Effector memory CD8-positive, alpha-beta T cell (primary cell): ENCODE results near the gene RUNX1.
"Not testable (repeated sequence)": the region's sequence is repeated elsewhere in the genome, so short reads cannot be mapped to it uniquely, and the experiment has no call there.

Source experiments
- ATAC-seq: fragments of 150-1000 bp; cut with Tn5 transposase; replicated peaks from 2 replicates; pipeline ENCODE4 v1.10.0; 2021; ENCODE audit warnings: mild to moderate bottlenecking, moderate library complexity
- DNase-seq, 3 experiments: peaks; one replicate each; pipeline ENCODE4 v3.0.0; 2021
- H3K27ac Mint-ChIP-seq, 2 donors: one replicate each; pipeline ENCODE4 v1.8.0; 2022; ENCODE audit warnings: mild to moderate bottlenecking in 2 of 2, mixed read lengths in 2 of 2, moderate library complexity in 2 of 2
- H3K27me3 Mint-ChIP-seq, 2 donors: one replicate each; pipeline ENCODE4 v1.8.0; 2022; ENCODE audit warnings: mixed read lengths in 2 of 2
- H3K36me3 Mint-ChIP-seq: one replicate; pipeline ENCODE4 v1.8.0; 2022; ENCODE audit warnings: mild to moderate bottlenecking, moderate library complexity, mixed read lengths; ENCODE audit not compliant: insufficient read depth
- H3K4me1 Mint-ChIP-seq, 2 donors: one replicate each; pipeline ENCODE4 v1.8.0; 2022; ENCODE audit warnings: low read depth in 2 of 2, mixed read lengths in 2 of 2
- H3K4me3 Mint-ChIP-seq, 2 donors: one replicate each; pipeline ENCODE4 v1.8.0; 2022; ENCODE audit warnings: mild to moderate bottlenecking in 2 of 2, mixed read lengths in 2 of 2, moderate library complexity in 2 of 2
- H3K9me3 Mint-ChIP-seq, 2 donors: one replicate each; pipeline ENCODE4 v1.8.0; 2022; ENCODE audit warnings: mixed read lengths in 2 of 2

RUNX1 gene

GRCh38 chr21:34970566-34970965 lies 78.5 kb downstream of the RUNX1 start:
- no peaks in the 10 kb centered on the region for H3K9me3 Mint-ChIP-seq
- peaks cover 25% of the 10 kb centered on the region for H3K36me3 Mint-ChIP-seq
- peak overlapping the region in 1 of 2 donors; percentile 2 for H3K4me3 Mint-ChIP-seq
- peak overlapping the region in 1 of 2 donors; percentile 10 for H3K27ac Mint-ChIP-seq
- peaks cover 79 to 90% of the 10 kb centered on the region in 2 donors for H3K4me1 Mint-ChIP-seq
- ATAC-seq (no peak), DNase-seq (no peak)
- H3K27me3 Mint-ChIP-seq: no peaks in the 10 kb centered on the region

- H3K27ac Mint-ChIP-seq: peak overlapping the region in 1 of 2 donors; percentile 10
Measured at GRCh38 chr21:34970167-34970500, 79.0 kb downstream of the RUNX1 start.

GRCh38 chr21:34969423-34970166 lies 79.5 kb downstream of the RUNX1 start:
- peaks cover 22% of the 10 kb centered on the region for H3K36me3 Mint-ChIP-seq
- peak overlapping the region; percentile 16 to 85 for H3K27ac Mint-ChIP-seq
- ATAC-seq: no peak
- no peaks in the 10 kb centered on the region for H3K9me3 Mint-ChIP-seq
- DNase-seq: no peak
- no peaks in the 10 kb centered on the region for H3K27me3 Mint-ChIP-seq
- peak overlapping the region; percentile 58 to 66 for H3K4me3 Mint-ChIP-seq
- H3K4me1 Mint-ChIP-seq: peaks cover 82 to 90% of the 10 kb centered on the region in 2 donors

More at GRCh38 chr21:34970167-34970500, 79.0 kb downstream of the RUNX1 start:
- H3K36me3 Mint-ChIP-seq: peaks cover 25% of the 10 kb centered on the region
- DNase-seq: no peak
- peak overlapping the region in 1 of 2 donors; percentile 66 for H3K4me3 Mint-ChIP-seq
- no peaks in the 10 kb centered on the region for H3K27me3 Mint-ChIP-seq
- H3K4me1 Mint-ChIP-seq: peaks cover 79 to 90% of the 10 kb centered on the region in 2 donors
- H3K9me3 Mint-ChIP-seq: no peaks in the 10 kb centered on the region
- ATAC-seq: no peak

- Mint-ChIP-seq H3K27me3 (no peaks in the 10 kb centered on the region), H3K4me1 (peaks cover 83 to 88% of the 10 kb centered on the region in 2 donors), H3K9me3 (no peaks in the 10 kb centered on the region), H3K27ac (peak overlapping the region; percentile 16 to 85), H3K4me3 (peak overlapping the region; percentile 58 to 66), H3K36me3 (peaks cover 22% of the 10 kb centered on the region)
- DNase-seq (no peak), ATAC-seq (peak; percentile 29)
Measured at GRCh38 chr21:34968414-34969333, 80.4 kb downstream of the RUNX1 start.

- peak overlapping the region; percentile 16 to 85 for H3K27ac Mint-ChIP-seq
- ATAC-seq (peak; percentile 61), DNase-seq (no peak)
- no peaks in the 10 kb centered on the region for H3K27me3 Mint-ChIP-seq
- H3K4me3 Mint-ChIP-seq: peak overlapping the region; percentile 46 to 58
- H3K9me3 Mint-ChIP-seq: no peaks in the 10 kb centered on the region
- peaks cover 22% of the 10 kb centered on the region for H3K36me3 Mint-ChIP-seq
- peaks cover 81 to 85% of the 10 kb centered on the region in 2 donors for H3K4me1 Mint-ChIP-seq
Measured at GRCh38 chr21:34967509-34968289, 81.4 kb downstream of the RUNX1 start.

GRCh38 chr21:34966881-34967280 lies 82.2 kb downstream of the RUNX1 start:
- H3K27me3 Mint-ChIP-seq, H3K9me3 Mint-ChIP-seq, ATAC-seq, DNase-seq: not testable (repeated sequence)
- peak overlapping the region; percentile 16 to 85 for H3K27ac Mint-ChIP-seq
- H3K36me3 Mint-ChIP-seq: peaks cover 22% of the 10 kb centered on the region
- peak overlapping the region in 1 of 2 donors; percentile 62 for H3K4me3 Mint-ChIP-seq
- H3K4me1 Mint-ChIP-seq: peaks cover 81 to 85% of the 10 kb centered on the region in 2 donors

- H3K27me3 Mint-ChIP-seq: no peaks in the 10 kb centered on the region
- H3K4me3 Mint-ChIP-seq: peak overlapping the region in 1 of 2 donors; percentile 26
- H3K36me3 Mint-ChIP-seq: peaks cover 22% of the 10 kb centered on the region
- no peaks in the 10 kb centered on the region for H3K9me3 Mint-ChIP-seq
- peak; percentile 18 for ATAC-seq
- DNase-seq: no peak
- H3K4me1 Mint-ChIP-seq: peaks cover 75 to 81% of the 10 kb centered on the region in 2 donors
- peak overlapping the region in 1 of 2 donors; percentile 0 for H3K27ac Mint-ChIP-seq
Measured at GRCh38 chr21:34965200-34966174, 83.6 kb downstream of the RUNX1 start.

- no peak for ATAC-seq
- H3K4me1 Mint-ChIP-seq: peaks cover 61 to 72% of the 10 kb centered on the region in 2 donors
Measured at GRCh38 chr21:34962586-34963222, 86.4 kb downstream of the RUNX1 start.

GRCh38 chr21:34962136-34962535 lies 87.0 kb downstream of the RUNX1 start:
- Mint-ChIP-seq H3K27ac (peak overlapping the region in 1 of 2 donors; percentile 68), H3K36me3 (peaks cover 14% of the 10 kb centered on the region), H3K4me1 (peaks cover 56 to 69% of the 10 kb centered on the region in 2 donors), H3K27me3 (no peaks in the 10 kb centered on the region), H3K9me3 (no peaks in the 10 kb centered on the region), H3K4me3 (peak overlapping the region in 1 of 2 donors; percentile 42)
- DNase-seq (no peak), ATAC-seq (no peak)

More at GRCh38 chr21:34962586-34963222, 86.4 kb downstream of the RUNX1 start:
- Mint-ChIP-seq H3K27ac (peak overlapping the region in 1 of 2 donors; percentile 68), H3K4me3 (peak overlapping the region in 1 of 2 donors; percentile 42), H3K27me3 (no peaks in the 10 kb centered on the region), H3K36me3 (peaks cover 19% of the 10 kb centered on the region), H3K9me3 (no peaks in the 10 kb centered on the region)
- no peak for DNase-seq

GRCh38 chr21:34960687-34961086 lies 88.4 kb downstream of the RUNX1 start:
- Mint-ChIP-seq H3K36me3 (peaks cover 14% of the 10 kb centered on the region), H3K4me1 (peaks cover 59 to 67% of the 10 kb centered on the region in 2 donors), H3K4me3 (no peak overlapping the region), H3K27ac (peak overlapping the region; percentile 5 to 15), H3K27me3 (no peaks in the 10 kb centered on the region), H3K9me3 (no peaks in the 10 kb centered on the region)
- ATAC-seq (no peak), DNase-seq (no peak)

GRCh38 chr21:34959607-34960006 lies 89.5 kb downstream of the RUNX1 start:
- Mint-ChIP-seq H3K27ac (peak overlapping the region; percentile 5 to 81), H3K36me3 (peaks cover 14% of the 10 kb centered on the region)

More at GRCh38 chr21:34959607-34960006, 89.5 kb downstream of the RUNX1 start:
- Mint-ChIP-seq H3K4me3 (peak overlapping the region in 1 of 2 donors; percentile 30), H3K27me3 (no peaks in the 10 kb centered on the region), H3K4me1 (peaks cover 57 to 58% of the 10 kb centered on the region in 2 donors), H3K9me3 (no peaks in the 10 kb centered on the region)
- ATAC-seq: no peak
- DNase-seq: no peak
